Parathyroid adenoma (tissue), 2 donors: Measurements from ENCODE around the gene CCL3.
"Not testable (repeated sequence)": the region's sequence is repeated elsewhere in the genome, so short reads cannot be mapped to it uniquely, and the experiment has no call there.

Experiments used
- H2AFZ ChIP-seq: fragments of 300-600 bp; sonication (generic); one replicate; pipeline ENCODE4 v1.7.0; 2017; ENCODE audit warnings: antibody characterized with exemption, mild to moderate bottlenecking
- H3K27ac ChIP-seq: fragments of 300-600 bp; sonication (generic); one replicate; pipeline ENCODE4 v1.7.0; 2017
- H3K27me3 ChIP-seq: fragments of 300-600 bp; sonication (generic); one replicate; pipeline ENCODE4 v1.7.0; 2017; ENCODE audit warnings: low read length; ENCODE audit not compliant: control insufficient read depth, insufficient read depth
- H3K36me3 ChIP-seq: fragments of 300-600 bp; sonication (generic); one replicate; pipeline ENCODE4 v1.7.0; 2017; ENCODE audit warnings: low read length; ENCODE audit not compliant: control insufficient read depth, insufficient read depth
- H3K4me1 ChIP-seq: fragments of 300-600 bp; sonication (generic); one replicate; pipeline ENCODE4 v1.7.0; 2017; ENCODE audit warnings: control low read depth
- H3K4me2 ChIP-seq: fragments of 300-600 bp; sonication (generic); one replicate; pipeline ENCODE4 v1.7.0; 2017; ENCODE audit warnings: low read length
- H3K4me3 ChIP-seq: fragments of 300-600 bp; sonication (generic); one replicate; pipeline ENCODE4 v1.7.0; 2017; ENCODE audit warnings: low read depth, low read length
- H3K79me2 ChIP-seq: fragments of 300-600 bp; sonication (generic); one replicate; pipeline ENCODE4 v1.7.0; 2017; ENCODE audit warnings: control low read depth
- H3K9ac ChIP-seq: fragments of 300-600 bp; sonication (generic); one replicate; pipeline ENCODE4 v1.7.0; 2017; ENCODE audit warnings: mild to moderate bottlenecking
- H3K9me3 ChIP-seq: fragments of 300-600 bp; sonication (generic); one replicate; pipeline ENCODE4 v1.7.0; 2017; ENCODE audit warnings: low read length; ENCODE audit not compliant: control insufficient read depth
- TF ChIP-seq, protein P1 (sequence below): fragments of 300-600 bp; sonication (generic); IDR thresholded peaks from one replicate; pipeline ENCODE4 v1.7.0; 2017; ENCODE audit warnings: antibody characterized with exemption, mild to moderate bottlenecking
- donor health status: primary hyperparathyroidism.

Gene CCL3

DNA sequence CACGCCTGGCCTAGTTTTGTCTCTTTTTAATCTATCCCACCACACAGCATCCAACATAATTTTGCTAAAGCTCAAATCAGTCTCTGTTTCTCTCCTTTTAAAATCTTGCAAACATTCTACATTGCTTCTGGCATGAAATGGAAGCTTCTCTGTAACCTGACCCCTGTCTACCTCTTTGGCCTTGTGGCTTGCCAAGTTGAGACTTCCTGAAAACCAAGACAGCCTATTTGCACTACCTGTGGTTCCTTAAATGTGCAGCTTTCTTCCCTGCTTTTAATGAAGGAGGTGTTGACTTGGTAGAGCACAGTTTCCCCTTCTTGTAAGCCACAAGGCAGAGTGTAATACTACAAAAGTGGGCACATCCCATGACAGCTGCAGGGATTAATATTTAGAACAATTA lies 6.0 kb upstream of the CCL3 start:
- H3K4me2 ChIP-seq: no peak overlapping the region
- H3K36me3 ChIP-seq: no peaks in the 10 kb centered on the region
- no peak overlapping the region for H3K9ac ChIP-seq
- H3K27me3 ChIP-seq: no peaks in the 10 kb centered on the region
- TF ChIP-seq, protein P1, sequence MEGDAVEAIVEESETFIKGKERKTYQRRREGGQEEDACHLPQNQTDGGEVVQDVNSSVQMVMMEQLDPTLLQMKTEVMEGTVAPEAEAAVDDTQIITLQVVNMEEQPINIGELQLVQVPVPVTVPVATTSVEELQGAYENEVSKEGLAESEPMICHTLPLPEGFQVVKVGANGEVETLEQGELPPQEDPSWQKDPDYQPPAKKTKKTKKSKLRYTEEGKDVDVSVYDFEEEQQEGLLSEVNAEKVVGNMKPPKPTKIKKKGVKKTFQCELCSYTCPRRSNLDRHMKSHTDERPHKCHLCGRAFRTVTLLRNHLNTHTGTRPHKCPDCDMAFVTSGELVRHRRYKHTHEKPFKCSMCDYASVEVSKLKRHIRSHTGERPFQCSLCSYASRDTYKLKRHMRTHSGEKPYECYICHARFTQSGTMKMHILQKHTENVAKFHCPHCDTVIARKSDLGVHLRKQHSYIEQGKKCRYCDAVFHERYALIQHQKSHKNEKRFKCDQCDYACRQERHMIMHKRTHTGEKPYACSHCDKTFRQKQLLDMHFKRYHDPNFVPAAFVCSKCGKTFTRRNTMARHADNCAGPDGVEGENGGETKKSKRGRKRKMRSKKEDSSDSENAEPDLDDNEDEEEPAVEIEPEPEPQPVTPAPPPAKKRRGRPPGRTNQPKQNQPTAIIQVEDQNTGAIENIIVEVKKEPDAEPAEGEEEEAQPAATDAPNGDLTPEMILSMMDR: no peak
- no peaks in the 10 kb centered on the region for H3K79me2 ChIP-seq
- H2AFZ ChIP-seq: no peak overlapping the region
- H3K4me3 ChIP-seq: no peak overlapping the region
- no peaks in the 10 kb centered on the region for H3K9me3 ChIP-seq
- H3K27ac ChIP-seq: no peak overlapping the region
- H3K4me1 ChIP-seq: peaks cover 3% of the 10 kb centered on the region

DNA sequence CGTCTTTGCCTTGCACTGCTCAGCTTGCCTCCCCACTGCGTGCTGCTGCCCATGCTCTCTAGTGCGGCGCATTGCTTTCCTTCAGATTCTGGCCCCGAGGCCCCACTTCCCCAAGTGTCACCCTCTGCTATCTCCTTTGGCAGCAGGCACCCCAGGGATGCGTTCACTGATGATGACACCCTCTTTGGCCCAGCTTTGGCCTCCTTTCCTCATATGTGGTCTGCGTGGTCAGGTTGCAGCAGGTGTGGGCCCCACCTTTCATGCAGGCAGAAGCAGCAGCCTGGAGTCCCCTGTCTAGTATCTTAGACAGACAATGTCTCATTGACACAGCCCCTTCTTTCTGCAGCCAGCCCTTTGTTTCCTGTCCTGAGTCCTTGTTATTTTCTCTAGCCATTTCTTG lies 4.8 kb upstream of the CCL3 start:
- peaks cover 3% of the 10 kb centered on the region for H3K4me1 ChIP-seq
- H3K27me3 ChIP-seq: no peaks in the 10 kb centered on the region
- H2AFZ ChIP-seq: no peak overlapping the region
- H3K4me3 ChIP-seq: no peak overlapping the region
- H3K27ac ChIP-seq: no peak overlapping the region
- H3K9ac ChIP-seq: no peak overlapping the region
- TF ChIP-seq, protein P1: no peak
- no peaks in the 10 kb centered on the region for H3K9me3 ChIP-seq
- H3K79me2 ChIP-seq: no peaks in the 10 kb centered on the region
- no peaks in the 10 kb centered on the region for H3K36me3 ChIP-seq
- no peak overlapping the region for H3K4me2 ChIP-seq

DNA sequence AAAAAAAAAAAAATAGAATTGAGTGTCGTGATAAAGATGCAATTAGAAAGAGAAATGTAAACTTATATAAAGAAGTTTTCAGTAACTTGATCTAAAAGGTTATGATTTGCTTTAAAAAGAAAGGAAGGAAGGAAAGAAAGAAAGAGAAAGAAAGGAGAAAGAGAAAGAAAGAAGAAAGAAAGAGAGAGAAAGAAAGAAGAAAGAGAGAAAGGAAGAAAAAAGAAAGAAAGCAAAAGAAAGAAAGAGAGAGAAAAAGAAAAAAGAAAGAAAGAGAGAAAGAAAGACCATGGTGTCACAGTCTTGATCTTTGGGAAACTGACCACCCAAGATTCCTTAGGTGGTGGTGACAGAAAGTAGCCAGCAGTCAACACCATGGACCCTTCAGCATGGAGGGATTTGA lies 4.3 kb upstream of the CCL3 start:
- Histone ChIP-seq H3K4me3 (no peak overlapping the region), H3K4me2 (no peak overlapping the region), H3K4me1 (peaks cover 3% of the 10 kb centered on the region), H3K9ac (no peak overlapping the region), H3K79me2 (no peaks in the 10 kb centered on the region), H3K36me3 (no peaks in the 10 kb centered on the region), H2AFZ (no peak overlapping the region), H3K27ac (no peak overlapping the region), H3K27me3 (no peaks in the 10 kb centered on the region), H3K9me3 (no peaks in the 10 kb centered on the region)
- TF ChIP-seq, protein P1: no peak

DNA sequence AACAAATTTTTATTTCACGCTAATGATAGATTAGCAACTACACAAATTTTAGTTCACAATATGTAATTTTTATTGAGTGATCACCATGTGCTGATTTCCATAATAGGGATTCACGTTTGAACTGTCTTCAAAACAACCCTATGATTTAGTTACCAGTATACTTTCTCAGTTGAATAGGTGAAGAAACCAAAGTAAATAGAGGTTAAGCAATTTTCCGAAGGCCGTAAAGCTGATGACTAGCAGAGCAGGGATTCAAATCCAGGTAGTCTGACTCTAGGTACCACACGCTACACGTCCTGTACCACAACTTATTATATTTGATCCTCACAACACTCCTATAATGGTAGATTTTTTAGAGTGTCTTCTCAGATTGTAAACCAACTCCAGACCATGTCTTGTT lies 2.8 kb upstream of the CCL3 start:
- H3K36me3 ChIP-seq, H3K4me2 ChIP-seq, H3K79me2 ChIP-seq, H3K4me1 ChIP-seq, H3K27me3 ChIP-seq, H2AFZ ChIP-seq, H3K4me3 ChIP-seq, H3K9me3 ChIP-seq, H3K27ac ChIP-seq, H3K9ac ChIP-seq: not testable (repeated sequence)

DNA sequence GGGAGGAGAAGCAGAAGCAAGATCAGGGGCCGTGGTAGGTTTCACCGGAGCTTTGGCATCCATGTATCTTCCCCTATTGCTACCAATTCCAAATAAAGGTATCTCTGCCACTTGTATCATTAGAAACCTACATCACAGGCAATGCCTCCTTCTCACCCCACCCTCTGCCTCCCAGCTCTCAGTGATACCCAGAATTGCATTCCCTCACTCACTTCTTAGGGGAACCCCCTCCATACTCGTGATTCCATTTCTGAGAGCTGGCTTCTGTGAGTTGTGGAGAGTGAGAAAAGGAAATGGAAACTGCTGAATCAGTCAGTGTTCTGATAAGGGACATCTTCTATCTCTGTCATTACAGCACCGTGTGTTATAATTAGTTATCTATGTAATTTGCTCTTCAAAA lies 2.3 kb upstream of the CCL3 start:
- peaks cover 3% of the 10 kb centered on the region for H3K4me1 ChIP-seq
- H3K27me3 ChIP-seq: no peaks in the 10 kb centered on the region
- H3K27ac ChIP-seq: no peak overlapping the region
- no peak overlapping the region for H3K9ac ChIP-seq
- H3K4me2 ChIP-seq: no peak overlapping the region
- TF ChIP-seq, protein P1: no peak
- H3K36me3 ChIP-seq: no peaks in the 10 kb centered on the region
- H3K4me3 ChIP-seq: no peak overlapping the region
- no peak overlapping the region for H2AFZ ChIP-seq
- H3K9me3 ChIP-seq: no peaks in the 10 kb centered on the region
- no peaks in the 10 kb centered on the region for H3K79me2 ChIP-seq
